ENCODE data around the gene INF2. TPM values are rescaled to one million over a fixed set of nuclear protein-coding genes. Genes with fewer than 3 reads are reported as not detected.
"Not testable (repeated sequence)": the region's sequence is repeated elsewhere in the genome, so short reads cannot be mapped to it uniquely, and the experiment has no call there.

INF2 gene
- total RNA-seq, 1 experiment from 2014 or later = 14.0 TPM

GRCh38 chr14:104721505-104722431, 32.4 kb downstream of the INF2 start:
- in situ Hi-C loops (cut with HindIII; ENCODE audit: low pct_unique_long_range_greater_than_20kb, low sequenced_read_pairs) = no loop called here
- no peak for DNase-seq (ENCODE audit: low read depth, low spot score)

- no peak for DNase-seq (ENCODE audit: low read depth, low spot score)
- in situ Hi-C loops (cut with HindIII; ENCODE audit: low pct_unique_long_range_greater_than_20kb, low sequenced_read_pairs) = no loop called here
Measured at GRCh38 chr14:104722938-104723650, 33.7 kb downstream of the INF2 start.

- in situ Hi-C loops (cut with HindIII; ENCODE audit: low pct_unique_long_range_greater_than_20kb, low sequenced_read_pairs) = no loop called here
- DNase-seq (ENCODE audit: low read depth, low spot score) = peak; percentile 54
Measured at GRCh38 chr14:104723651-104724406, 34.4 kb downstream of the INF2 start, which contains the start of gene ADSS1. Gene ADSS1, plus strand, starts transcription at chr14:104724229. Its CDS starts 42 bp downstream, at chr14:104724271.

- in situ Hi-C loops (cut with HindIII; ENCODE audit: low pct_unique_long_range_greater_than_20kb, low sequenced_read_pairs) = no loop called here
- DNase-seq (ENCODE audit: low read depth, low spot score) = no peak
Measured at GRCh38 chr14:104724407-104724980, 35.1 kb downstream of the INF2 start.

DNA sequence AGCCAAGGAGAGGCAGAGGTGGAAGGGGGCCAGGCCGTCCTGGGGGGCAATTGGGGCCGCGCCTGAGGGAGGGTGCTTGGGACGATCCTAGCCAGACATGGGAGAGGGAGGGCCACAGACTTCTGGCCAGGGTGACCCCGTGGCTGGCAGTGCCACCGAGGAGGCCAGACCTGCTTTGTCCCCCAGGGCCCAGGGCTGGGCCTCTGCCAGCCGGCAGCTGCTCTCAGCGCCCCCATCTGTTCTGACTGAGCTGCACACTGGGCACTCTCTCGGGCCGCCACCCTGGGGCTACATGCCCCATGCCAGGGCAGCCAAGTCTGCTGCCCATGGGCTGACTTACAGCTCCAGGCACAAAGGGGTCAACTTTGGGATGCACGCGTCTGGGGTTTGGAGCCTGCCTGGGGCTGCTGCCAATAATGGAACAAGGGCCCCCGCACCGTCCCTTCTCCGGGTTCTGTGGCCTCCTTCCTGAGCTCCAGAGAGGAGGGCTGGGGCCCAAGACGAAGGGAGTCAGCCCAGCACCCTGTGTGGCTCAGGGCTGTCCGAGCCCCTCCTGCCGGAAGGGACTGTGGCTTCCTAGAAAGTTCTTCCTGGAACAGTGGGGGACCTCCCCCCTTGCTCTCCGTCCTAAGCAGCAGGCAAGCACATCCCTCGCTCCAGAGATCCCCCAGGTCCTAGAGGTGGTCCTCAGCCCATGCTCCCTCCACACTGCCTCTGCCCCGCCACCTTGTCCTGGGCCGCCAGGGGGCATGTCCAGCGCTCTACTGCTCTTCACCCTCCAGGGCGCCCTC, 35.8 kb downstream of the INF2 start:
- DNase-seq (ENCODE audit: low read depth, low spot score) = peak; percentile 40
- in situ Hi-C loops (cut with HindIII; ENCODE audit: low pct_unique_long_range_greater_than_20kb, low sequenced_read_pairs) = no loop called here

GRCh38 chr14:104725772-104726548, 36.5 kb downstream of the INF2 start:
- in situ Hi-C loops (cut with HindIII; ENCODE audit: low pct_unique_long_range_greater_than_20kb, low sequenced_read_pairs) = no loop called here
- DNase-seq (ENCODE audit: low read depth, low spot score) = no peak

- in situ Hi-C loops (cut with HindIII; ENCODE audit: low pct_unique_long_range_greater_than_20kb, low sequenced_read_pairs) = no loop called here
- no peak for DNase-seq (ENCODE audit: low read depth, low spot score)
Measured at GRCh38 chr14:104726600-104727451, 37.4 kb downstream of the INF2 start.

- in situ Hi-C loops (cut with HindIII; ENCODE audit: low pct_unique_long_range_greater_than_20kb, low sequenced_read_pairs) = no loop called here
- DNase-seq (ENCODE audit: low read depth, low spot score) = no peak
Measured at GRCh38 chr14:104728631-104729030, 39.2 kb downstream of the INF2 start.

GRCh38 chr14:104729176-104729834, 39.9 kb downstream of the INF2 start:
- in situ Hi-C loops (cut with HindIII; ENCODE audit: low pct_unique_long_range_greater_than_20kb, low sequenced_read_pairs); DNase-seq (ENCODE audit: low read depth, low spot score): not testable (repeated sequence)

DNA sequence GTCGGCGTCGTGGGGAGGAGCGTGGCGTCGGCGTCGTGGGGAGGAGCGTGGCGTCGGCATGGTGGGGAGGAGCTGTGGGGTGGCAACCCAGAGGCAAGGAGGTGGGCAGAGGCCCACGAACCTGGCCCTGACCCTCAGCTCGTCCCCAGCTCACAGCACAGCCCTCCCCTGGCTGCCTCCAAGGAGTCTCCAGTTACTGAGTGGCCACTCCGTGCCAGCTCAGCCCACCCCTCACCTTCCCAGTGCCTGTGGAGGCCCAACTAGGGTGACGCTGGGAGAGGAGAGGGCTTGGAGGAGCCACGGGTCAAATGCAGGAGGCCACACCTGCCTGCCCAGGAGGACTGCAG, 40.4 kb downstream of the INF2 start:
- no peak for DNase-seq (ENCODE audit: low read depth, low spot score)
- in situ Hi-C loops (cut with HindIII; ENCODE audit: low pct_unique_long_range_greater_than_20kb, low sequenced_read_pairs) = no loop called here

DNA sequence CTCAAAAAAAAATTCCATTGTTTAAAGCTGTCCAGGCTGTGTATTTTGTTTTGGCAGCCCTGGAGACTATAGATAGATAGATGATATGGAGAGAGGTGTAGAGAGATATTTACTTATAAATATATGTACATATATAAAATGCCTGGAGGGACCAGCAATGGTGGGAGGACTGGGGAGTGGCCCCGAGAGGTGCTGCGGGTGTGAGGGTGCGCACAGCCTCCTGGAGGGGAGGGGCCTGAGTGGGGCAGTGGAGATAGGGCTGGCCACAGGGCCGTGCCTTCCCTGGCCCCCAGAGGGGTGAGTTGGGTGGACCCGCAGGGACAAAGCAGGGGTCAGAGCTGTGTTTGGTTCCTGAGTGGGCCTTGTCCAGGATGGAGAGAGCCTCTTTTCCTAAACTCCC, 41.1 kb downstream of the INF2 start:
- in situ Hi-C loops (cut with HindIII; ENCODE audit: low pct_unique_long_range_greater_than_20kb, low sequenced_read_pairs) = no loop called here
- DNase-seq (ENCODE audit: low read depth, low spot score) = no peak

DNA sequence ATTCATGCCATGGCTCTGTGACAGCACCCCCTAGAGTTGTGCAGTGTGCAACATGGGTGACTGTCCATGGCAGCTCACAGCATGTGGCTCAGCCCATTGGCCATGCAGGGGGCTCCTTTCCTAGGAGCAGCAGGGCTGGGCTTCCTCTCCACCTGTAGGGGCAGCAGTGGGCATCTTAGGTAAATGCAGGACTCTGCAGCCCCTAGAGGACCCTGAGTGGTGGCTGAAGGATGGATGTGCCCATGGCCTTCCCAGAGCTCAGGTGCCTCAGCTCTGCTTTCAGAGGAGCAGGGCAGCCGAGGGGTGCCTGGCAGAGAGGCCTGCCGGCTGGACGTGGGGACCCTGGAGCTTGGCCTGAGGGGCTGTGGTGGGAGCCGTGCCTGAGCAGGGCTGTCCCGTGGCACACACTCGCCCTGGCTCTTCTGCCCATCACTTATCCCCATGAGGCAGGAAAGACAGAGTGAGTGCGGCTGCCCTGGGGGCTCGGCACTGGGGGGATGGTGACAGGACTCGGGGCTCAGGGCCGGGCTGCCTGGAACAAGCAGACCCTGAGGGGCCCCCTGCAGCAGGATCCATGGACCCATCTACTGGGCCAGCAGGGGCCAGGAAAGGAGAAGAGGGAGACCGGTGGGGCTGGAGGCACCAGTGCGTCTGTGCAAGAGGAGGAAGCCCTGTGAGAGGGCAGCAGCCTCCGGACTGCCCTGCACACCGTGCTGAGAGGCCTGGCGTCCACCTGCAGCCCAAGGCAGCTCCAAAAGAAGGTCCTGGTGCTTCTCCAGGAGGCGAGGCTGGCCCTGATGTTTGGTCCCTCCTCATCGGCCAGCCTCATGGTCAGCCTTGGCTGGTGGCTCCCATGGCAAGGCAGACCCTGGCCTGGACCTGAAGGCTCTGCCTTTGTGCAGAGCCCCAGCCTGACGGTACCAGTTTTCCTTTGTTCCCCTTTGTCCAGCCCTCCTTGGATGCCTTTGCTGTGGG, 42.2 kb downstream of the INF2 start:
- in situ Hi-C loops (cut with HindIII; ENCODE audit: low pct_unique_long_range_greater_than_20kb, low sequenced_read_pairs) = no loop called here
- DNase-seq (ENCODE audit: low read depth, low spot score) = peak; percentile 57

DNA sequence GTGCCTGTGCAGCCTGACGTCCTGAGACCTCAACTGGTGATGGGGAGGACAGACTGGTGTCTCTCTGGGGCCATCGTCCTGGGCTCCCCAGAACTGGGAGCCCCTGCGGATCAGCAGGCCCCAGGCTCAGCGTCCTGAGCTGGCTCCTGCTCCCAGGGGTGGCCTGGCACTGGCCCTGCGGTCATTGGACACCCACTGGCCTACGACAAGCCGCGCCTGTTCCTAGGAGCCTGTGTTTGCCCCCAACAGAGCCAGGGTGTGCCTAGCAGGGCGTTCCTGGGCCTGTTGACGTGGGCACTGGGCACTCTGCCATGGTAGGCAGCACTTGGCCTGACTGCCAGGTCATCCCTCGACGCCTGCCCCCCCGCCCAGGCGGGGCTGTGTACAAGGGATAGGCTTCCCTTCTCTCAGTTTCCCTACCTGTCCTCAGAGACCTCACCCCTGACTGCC, 43.0 kb downstream of the INF2 start:
- in situ Hi-C loops (cut with HindIII; ENCODE audit: low pct_unique_long_range_greater_than_20kb, low sequenced_read_pairs) = no loop called here
- no peak for DNase-seq (ENCODE audit: low read depth, low spot score)

All from SK-MEL-5 (cell line).